K562 (cell line): ENCODE results near the gene ACO2. TPM values are rescaled to one million over a fixed set of nuclear protein-coding genes. Genes with fewer than 3 reads are reported as not detected.

Experiments used
- ATAC-seq: fragments of 200-7000 bp; cut with Tn5 transposase; 3 replicates; pipeline ENCODE4 v1.9.1; 2020; ENCODE audit warnings: moderate library complexity
- BruUV-seq: library from RNA; stranded (reverse); fragments of 400-500 nt; replicated peaks from 2 replicates; lab custom pipeline; 2021; lab: Mats Ljungman, UMichigan
- CTCF ChIA-PET: fragments of 300-600 bp; formaldehyde crosslinking; extraction: SDS; loops from one replicate; lab custom pipeline; 2021; ENCODE audit warnings: low intra/inter-chr PET ratio; lab: Yijun Ruan, JAX
- POLR2A ChIA-PET: fragments of 300-600, 350-650 bp; sonication (Branson Sonifier 250); formaldehyde crosslinking; extraction: SDS; loops from one replicate; lab custom pipeline; 2021; ENCODE audit warnings: antibody characterized with exemption, inconsistent platforms; lab: Yijun Ruan, JAX
- DNase-seq, 4 experiments: peaks; one replicate each; pipeline versions ENCODE4 v3.0.0 to v3.0.0-alpha.2; 2011 to 2018; ENCODE audit warnings: low spot score in 3 of 4, mixed read lengths in 3 of 4; ENCODE audit errors: extremely low read depth in 1 of 4
- FAIRE-seq: peaks from 2 replicates; lab custom pipeline; 2011; peaks lifted over from hg19 to GRCh38; lab: Jason Lieb, UNC
- H2AFZ ChIP-seq: 2 replicates; pipeline ENCODE4 v1.6.0; 2011; ENCODE audit warnings: low read depth, low read length, control low read depth, inconsistent platforms
- H3K27ac ChIP-seq: fragments of 200-600 bp; 3 replicates; pipeline ENCODE4 v1.8.0; 2011; ENCODE audit warnings: low read depth, mild to moderate bottlenecking, control low read depth, inconsistent platforms, low read length, moderate library complexity, mixed read lengths; ENCODE audit errors: extremely low read depth
- H3K27me3 ChIP-seq, 2 experiments: fragments of 300-600 bp in 1 of 2; 2 replicates in 1 of 2; 3 replicates in 1 of 2; pipeline versions ENCODE4 v1.6.0 to v1.8.0; 2011; ENCODE audit warnings: inconsistent platforms in 2 of 2, low read length in 2 of 2, mild to moderate bottlenecking in 1 of 2, mixed read lengths in 1 of 2, moderate library complexity in 1 of 2; ENCODE audit not compliant: control insufficient read depth in 2 of 2, insufficient read depth in 2 of 2
- H3K36me3 ChIP-seq: fragments of 300-600 bp; 3 replicates; pipeline ENCODE4 v1.8.0; 2011; ENCODE audit warnings: mild to moderate bottlenecking, low read length, inconsistent platforms; ENCODE audit not compliant: control insufficient read depth, insufficient read depth
- H3K4me1 ChIP-seq, 2 experiments: fragments of 200-600 bp in 1 of 2; replicated peaks in 1 of 2; 2 replicates in 1 of 2; 3 replicates in 1 of 2; pipeline versions ENCODE4 v1.5.1 to v1.8.0; 2011; ENCODE audit warnings: inconsistent platforms in 2 of 2, low read length in 2 of 2, mild to moderate bottlenecking in 1 of 2, mixed read lengths in 1 of 2, moderate library complexity in 1 of 2; ENCODE audit not compliant: control insufficient read depth in 2 of 2, insufficient read depth in 2 of 2
- H3K4me2 ChIP-seq: 2 replicates; pipeline ENCODE4 v1.6.1; 2011; ENCODE audit warnings: low read length, control low read depth, inconsistent platforms, mixed read lengths; ENCODE audit not compliant: insufficient read depth
- H3K4me3 ChIP-seq: fragments of 200-600 bp; sonication (generic), shearing (Covaris generic); 2 replicates; pipeline ENCODE4 v1.5.1; 2016; ENCODE audit warnings: control low read depth, inconsistent platforms
- H3K79me2 ChIP-seq: fragments of 200-600 bp; 3 replicates; pipeline ENCODE4 v1.8.0; 2011; ENCODE audit warnings: low read length, inconsistent platforms; ENCODE audit not compliant: control insufficient read depth, insufficient read depth
- H3K9ac ChIP-seq, 2 experiments: 2 replicates each; pipeline versions ENCODE4 v1.6.0 to v1.6.1; 2011; ENCODE audit warnings: low read depth in 2 of 2, low read length in 2 of 2, control low read depth in 1 of 2, inconsistent platforms in 1 of 2, mild to moderate bottlenecking in 1 of 2, mixed read lengths in 1 of 2; ENCODE audit not compliant: insufficient read depth in 1 of 2
- H3K9me1 ChIP-seq: one replicate; pipeline ENCODE4 v1.6.0; 2011; ENCODE audit warnings: inconsistent platforms, mild to moderate bottlenecking, low read length, moderate library complexity; ENCODE audit not compliant: control insufficient read depth, insufficient read depth
- H3K9me3 ChIP-seq: replicated peaks from 2 replicates; pipeline ENCODE4 v1.5.1; 2011; ENCODE audit warnings: low read depth, low read length, inconsistent platforms; ENCODE audit not compliant: control insufficient read depth, insufficient read depth
- H4K20me1 ChIP-seq: replicated peaks from 2 replicates; pipeline ENCODE4 v1.6.1; 2011; ENCODE audit warnings: low read length, inconsistent platforms, mixed read lengths; ENCODE audit not compliant: control insufficient read depth, insufficient read depth
- GATA2 ChIP-seq: sonication (generic); formaldehyde crosslinking; IDR thresholded peaks from 2 replicates; pipeline ENCODE4 v1.4.0; 2020; ENCODE audit warnings: mild to moderate bottlenecking, missing genetic modification reagents
- KLF10 ChIP-seq: fragments of 250-450 bp; sonication (Bioruptor Pico); IDR thresholded peaks from 2 replicates; pipeline ENCODE4 v1.6.1; 2021; ENCODE audit warnings: matching md5 sums
- KLF6 ChIP-seq: fragments of 250-450 bp; sonication (Bioruptor Pico); IDR thresholded peaks from 2 replicates; pipeline ENCODE4 v1.4.0; 2020; ENCODE audit warnings: mild to moderate bottlenecking, moderate library complexity, borderline replicate concordance
- LCOR ChIP-seq: sonication (generic); formaldehyde crosslinking; IDR thresholded peaks from 2 replicates; pipeline ENCODE4 v1.8.0; 2022; ENCODE audit warnings: mild to moderate bottlenecking, missing genetic modification reagents
- NFIX ChIP-seq: fragments of 250-450 bp; sonication (Bioruptor Pico); IDR thresholded peaks from 2 replicates; pipeline ENCODE4 v1.4.0; 2020; ENCODE audit warnings: low read depth, mild to moderate bottlenecking, moderate library complexity
- OTX1 ChIP-seq: fragments of 450-650 bp; formaldehyde crosslinking; IDR thresholded peaks from 2 replicates; pipeline ENCODE4 v1.4.0; 2022; ENCODE audit warnings: mild to moderate bottlenecking
- STAT6 ChIP-seq: sonication (generic); formaldehyde crosslinking; IDR thresholded peaks from 2 replicates; pipeline ENCODE4 v1.8.1; 2023; ENCODE audit warnings: mild to moderate bottlenecking, missing genetic modification reagents
- TAF1 ChIP-seq: IDR thresholded peaks from 2 replicates; pipeline ENCODE4 v1.6.1; 2011; ENCODE audit warnings: mild to moderate bottlenecking, low read length, moderate library complexity; ENCODE audit not compliant: insufficient read depth, control insufficient read depth, severe bottlenecking; ENCODE audit errors: extremely low read depth
- TAF15 ChIP-seq: fragments of 200-400 bp; formaldehyde crosslinking; IDR thresholded peaks from 2 replicates; pipeline ENCODE4 v1.6.1; 2017; ENCODE audit warnings: mild to moderate bottlenecking, low read depth, low read length, moderate library complexity
- THRAP3 ChIP-seq: fragments of 450-650 bp; IDR thresholded peaks from 2 replicates; pipeline ENCODE4 v1.6.1; 2016; ENCODE audit warnings: mild to moderate bottlenecking, inconsistent platforms, borderline replicate concordance
- XRCC5 ChIP-seq: fragments of 200-400 bp; formaldehyde crosslinking; IDR thresholded peaks from 2 replicates; pipeline ENCODE4 v1.6.1; 2017; ENCODE audit warnings: low read depth, mild to moderate bottlenecking, low read length
- ZHX1 ChIP-seq: fragments of 150-350 bp; conservative IDR thresholded peaks from 2 replicates; pipeline ENCODE4 v1.6.1; 2014; ENCODE audit warnings: low read length
- ZNF143 ChIP-seq: sonication (generic); formaldehyde crosslinking; IDR thresholded peaks from 2 replicates; pipeline ENCODE4 v1.9.0; 2022; ENCODE audit warnings: mild to moderate bottlenecking, missing genetic modification reagents
- ZNF699 ChIP-seq: fragments of 250-450 bp; sonication (Bioruptor Pico); IDR thresholded peaks from 2 replicates; pipeline ENCODE4 v1.8.0; 2021; ENCODE audit warnings: mild to moderate bottlenecking, moderate library complexity; ENCODE audit not compliant: insufficient replicate concordance
- ZNF780A ChIP-seq: fragments of 250-450 bp; sonication (Bioruptor Pico); IDR thresholded peaks from 2 replicates; pipeline ENCODE4 v1.5.0; 2021; ENCODE audit warnings: mild to moderate bottlenecking
- WGBS: fragments of 100-300 bp; shearing (Covaris generic); methylation state at CpG from one replicate; pipeline ENCODE4 v1.1.6; 2016; ENCODE audit warnings: low coverage, mixed read lengths; ENCODE audit not compliant: insufficient coverage; ENCODE audit errors: missing lambda C conversion rate; 5-methylcytosine and 5-hydroxymethylcytosine counted together
- in situ Hi-C: fragments of 300-500 bp; cut with MboI; formaldehyde crosslinking; loops from 4 replicates; pipeline ENCODE4 v1.15.0; 2018; ENCODE audit warnings: inconsistent platforms, mixed read lengths
- intact Hi-C: fragments of 100-400 bp; cut with micrococcal nuclease; formaldehyde crosslinking; loops from 2 replicates; pipeline ENCODE4 v1.14.2; 2022
- polyA plus RNA-seq, 8 experiments: library from polyadenylated mRNA; depleted of rRNA in 4 of 8; stranded (reverse) in 5 of 8; unstranded in 3 of 8; fragments of >200 nt; fragmentation: Nextera tagmentation in 2 of 8; fragmentation: Illumina TruSeq in 1 of 8; extraction: Ambion mirVana in 2 of 8; extraction: Trizol in 1 of 8; gene quantifications; 2 replicates each; pipeline versions ENCODE4 v1.2.1 to v1.2.3, GENCODE V29; 2011 to 2014; ENCODE audit warnings: inconsistent platforms in 1 of 8, missing spikeins in 1 of 8
- total RNA-seq, 7 experiments: library from RNA; depleted of rRNA in 6 of 7; stranded (reverse); fragments of >200 nt in 6 of 7; fragmentation: Illumina TruSeq in 2 of 7; extraction: Trizol in 2 of 7; gene quantifications; 2 replicates each; pipeline versions ENCODE4 v1.2.1 to v1.2.3, GENCODE V29; 2011 to 2021; ENCODE audit warnings: low replicate concordance in 1 of 7

The ACO2 gene
- total and polyA plus RNA-seq, 9 of the 15 experiments (the other 6 are each of a cell fraction or from before 2014, with no cell fraction given), result 16.2 to 119 (median 43.2) TPM

DNA sequence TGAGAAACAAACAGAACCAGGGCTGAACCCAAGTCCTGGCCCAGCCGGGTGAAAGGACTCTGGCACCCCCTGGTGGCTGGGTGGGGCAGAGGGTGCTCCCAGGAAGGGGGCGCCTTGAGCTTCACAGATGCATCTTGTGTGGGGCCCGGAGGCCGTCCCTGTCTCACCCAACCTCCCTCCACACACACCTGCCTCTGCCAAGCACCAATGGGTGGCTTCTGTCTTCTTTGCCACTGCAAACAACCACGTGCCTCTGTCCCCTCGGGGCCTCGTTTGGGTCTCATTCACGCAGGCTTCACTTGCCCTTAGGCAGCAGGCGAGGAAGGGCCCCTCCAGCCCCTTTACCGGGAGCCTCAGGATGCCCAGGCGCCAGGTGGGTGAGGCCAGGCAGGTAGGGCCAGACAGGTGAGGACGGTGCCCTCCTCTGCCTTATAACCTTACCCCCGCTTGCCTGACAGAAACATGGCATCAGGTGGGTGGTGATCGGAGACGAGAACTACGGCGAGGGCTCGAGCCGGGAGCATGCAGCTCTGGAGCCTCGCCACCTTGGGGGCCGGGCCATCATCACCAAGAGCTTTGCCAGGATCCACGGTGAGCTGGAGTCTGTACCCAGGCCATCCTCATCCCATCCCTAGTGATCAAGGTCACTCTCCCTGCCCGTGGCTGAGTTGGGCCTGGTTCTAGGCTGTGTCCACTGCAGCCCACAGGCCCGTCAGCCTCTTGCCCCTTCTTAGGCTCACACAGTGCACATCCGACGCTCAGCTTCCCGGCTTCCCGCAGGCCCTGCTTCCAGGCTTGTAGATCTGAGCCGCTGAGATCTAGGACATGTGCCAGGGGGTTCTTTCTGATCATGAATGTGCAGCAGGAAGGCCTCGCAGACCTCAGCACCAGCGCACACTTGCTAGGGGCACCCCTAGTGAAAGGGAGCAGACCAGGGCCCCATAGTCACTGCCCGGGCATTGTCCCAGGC, 58.2 kb downstream of the ACO2 start:
- WGBS, result 81% methylated on average over 21 of the region's 32 CpGs
- no peak for FAIRE-seq
- TF ChIP-seq OTX1 (CRISPR knock-in tag) (no peak), ZNF143 (CRISPR knock-in tag) (no peak), GATA2 (CRISPR knock-in tag) (no peak), ZNF699 (CRISPR knock-in tag) (no peak), ZHX1 (no peak), TAF1 (no peak), NFIX (no peak), STAT6 (CRISPR knock-in tag) (no peak), TAF15 (no peak), KLF10 (CRISPR knock-in tag) (no peak), ZNF780A (CRISPR knock-in tag) (no peak), THRAP3 (no peak), LCOR (CRISPR knock-in tag) (0 out of 2 replicates have a peak, but pooled peaks have one; percentile 24), XRCC5 (no peak; the same call in 1 of the 2 replicates), KLF6 (CRISPR knock-in tag) (no peak)

More for the DNA sequence above, 58.2 kb downstream of the ACO2 start:
- ChIA-PET CTCF (interaction anchor here (0.6 to 1.8 kb wide), 2 partner anchors 123 to 975 kb away, joined by 4 to 11 read pairs; no protein-coding TSS in a partner anchor), POLR2A (interaction anchor here (0.5 to 1.6 kb wide), 4 partner anchors 109 to 130 kb away, joined by 3 to 7 read pairs (median 4); no protein-coding TSS in a partner anchor)
- H3K79me2 ChIP-seq, result peaks cover 8% of the 10 kb centered on the region; the same call in 2 of the 3 replicates
- in situ Hi-C loops (loop anchor here (5.0 kb wide), 1 partner anchor 125 kb away; no protein-coding TSS in a partner anchor), intact Hi-C loops (loop anchor here (2.0 kb wide), 1 partner anchor 122 kb away; no protein-coding TSS in a partner anchor)
- no peaks in the 10 kb centered on the region for H3K9me1 ChIP-seq
- no peaks in the 10 kb centered on the region; the same call in 1 of the 2 replicates for H4K20me1 ChIP-seq
- peak overlapping the region in 1 of 2 experiments; percentile 52; a peak in 2 of 4 replicates for H3K9ac ChIP-seq
- no TSS peak for BruUV-seq
- H3K4me3 ChIP-seq, result no peak overlapping the region
- H3K4me2 ChIP-seq, result no peak overlapping the region
- H3K9me3 ChIP-seq, result no peaks in the 10 kb centered on the region
- DNase-seq (peak; percentile 61 to 76 (median 72)), ATAC-seq (peak; percentile 69)
- H2AFZ ChIP-seq, result no peak overlapping the region
- H3K27me3 ChIP-seq, result no peaks in the 10 kb centered on the region
- peaks cover 24 to 68% of the 10 kb centered on the region in 2 experiments for H3K4me1 ChIP-seq
- 0 out of 3 replicates have a peak overlapping the region, but pooled peaks have one; percentile 39 for H3K27ac ChIP-seq
- peaks cover 96% of the 10 kb centered on the region for H3K36me3 ChIP-seq
